ENCODE results near the gene TGFB3. TPM values are rescaled to one million over a fixed set of nuclear protein-coding genes. Genes with fewer than 3 reads are reported as not detected.

The TGFB3 gene
- total and polyA plus RNA-seq, 2 of the 13 experiments (the other 11 are each of a cell fraction or from before 2014, with no cell fraction given): 1.4 to 2.5 TPM

DNA sequence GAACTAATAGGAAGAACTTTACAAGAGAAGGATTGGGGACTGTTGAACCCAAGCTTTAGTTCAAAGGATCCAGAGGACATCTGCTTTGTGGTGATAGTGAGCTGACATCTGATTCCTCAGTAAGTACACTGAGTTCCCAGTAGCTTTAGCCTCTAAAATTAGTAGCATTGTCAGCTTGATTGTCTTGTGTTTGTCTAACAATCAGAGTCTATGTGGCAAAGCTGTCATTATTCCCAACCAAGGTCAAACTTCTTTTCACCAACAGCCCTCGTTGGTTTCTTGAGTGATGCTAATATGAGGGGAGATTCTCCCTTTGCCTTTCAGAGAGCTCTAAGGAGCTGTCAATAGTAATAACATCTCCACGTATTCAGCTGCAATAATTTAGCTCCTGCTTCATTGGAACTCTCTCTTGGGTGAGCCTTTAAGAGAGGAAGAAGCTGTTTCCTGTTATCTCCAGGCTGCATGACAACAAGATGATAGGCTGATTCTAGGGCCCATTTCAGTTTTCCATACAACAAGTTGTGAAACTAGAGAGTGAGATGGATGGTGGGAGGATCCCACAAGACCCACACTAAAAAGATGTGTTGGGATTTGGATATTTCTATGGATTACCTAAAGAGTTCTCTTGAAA is 46.7 kb downstream of the TGFB3 start:
- H3K27ac ChIP-seq (ENCODE audit: extremely low read length, insufficient read depth, low read length): no peak overlapping the region
- in situ Hi-C loops (cut with HindIII; ENCODE audit: extremely low pct_ligation_motif_present, low pct_unique_long_range_greater_than_20kb) (no loop called here), intact Hi-C loops (cut with micrococcal nuclease; ENCODE audit: unreplicated experiment) (no loop called here)
- ChIA-PET POLR2A (no interaction called here), CTCF (ENCODE audit: low intra/inter-chr PET ratio, low total read pairs) (no interaction called here)
- 97% methylated on average over 2 of the region's 2 CpGs for WGBS (ENCODE audit: low lambda C conversion rate)
- DNase-seq (ENCODE audit: low spot score): no peak
- H3K4me2 ChIP-seq (ENCODE audit: low read depth, low read length): no peak overlapping the region
- H4K20me1 ChIP-seq (ENCODE audit: insufficient read depth, low read length): no peaks in the 10 kb centered on the region
- no peaks in the 10 kb centered on the region for H3K9me3 ChIP-seq (ENCODE audit: low read length)
- TF ChIP-seq ZNF468 (CRISPR knock-in tag; IDR thresholded peaks at IDR 0.05) (no peak), PAXIP1 (CRISPR knock-in tag; conservative IDR thresholded peaks at IDR 0.05) (no peak), CBFB (CRISPR knock-in tag; IDR thresholded peaks at IDR 0.05) (no peak), ATF5 (CRISPR knock-in tag; IDR thresholded peaks at IDR 0.05; ENCODE audit: low read depth) (no peak), FOXJ3 (CRISPR knock-in tag; IDR thresholded peaks at IDR 0.05; ENCODE audit: borderline replicate concordance) (no peak), ZC3H4 (CRISPR knock-in tag; IDR thresholded peaks at IDR 0.05; ENCODE audit: borderline replicate concordance) (no peak), ZNF614 (CRISPR knock-in tag; IDR thresholded peaks at IDR 0.05; ENCODE audit: borderline replicate concordance) (no peak), RFX1 (IDR thresholded peaks at IDR 0.05) (no peak), ERF (CRISPR knock-in tag; IDR thresholded peaks at IDR 0.05) (no peak), DNMT1 (CRISPR knock-in tag; IDR thresholded peaks at IDR 0.05) (no peak), KAT8 (CRISPR knock-in tag; IDR thresholded peaks at IDR 0.05) (no peak)
- TF ChIP-seq, protein P1, sequence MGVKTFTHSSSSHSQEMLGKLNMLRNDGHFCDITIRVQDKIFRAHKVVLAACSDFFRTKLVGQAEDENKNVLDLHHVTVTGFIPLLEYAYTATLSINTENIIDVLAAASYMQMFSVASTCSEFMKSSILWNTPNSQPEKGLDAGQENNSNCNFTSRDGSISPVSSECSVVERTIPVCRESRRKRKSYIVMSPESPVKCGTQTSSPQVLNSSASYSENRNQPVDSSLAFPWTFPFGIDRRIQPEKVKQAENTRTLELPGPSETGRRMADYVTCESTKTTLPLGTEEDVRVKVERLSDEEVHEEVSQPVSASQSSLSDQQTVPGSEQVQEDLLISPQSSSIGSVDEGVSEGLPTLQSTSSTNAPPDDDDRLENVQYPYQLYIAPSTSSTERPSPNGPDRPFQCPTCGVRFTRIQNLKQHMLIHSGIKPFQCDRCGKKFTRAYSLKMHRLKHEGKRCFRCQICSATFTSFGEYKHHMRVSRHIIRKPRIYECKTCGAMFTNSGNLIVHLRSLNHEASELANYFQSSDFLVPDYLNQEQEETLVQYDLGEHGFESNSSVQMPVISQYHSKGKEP (CRISPR knock-in tag; IDR thresholded peaks at IDR 0.05): no peak
- H3K36me3 ChIP-seq (replicated peaks in 1 of 2; ENCODE audit: control insufficient read depth in 1 of 2, insufficient read depth in 2 of 2, low read length in 2 of 2): no peaks in the 10 kb centered on the region; a peak in 1 of 5 replicates
- H2AFZ ChIP-seq (ENCODE audit: low read length): no peak overlapping the region
- no TSS peak for BruUV-seq (replicated peaks)
- H3K4me1 ChIP-seq (ENCODE audit: insufficient read depth, low read length): no peaks in the 10 kb centered on the region
- no peak for FAIRE-seq
- no peak overlapping the region for H3K4me3 ChIP-seq (replicated peaks in 1 of 3; ENCODE audit: insufficient read depth in 1 of 3, low read depth in 2 of 3, low read length in 3 of 3)
- H3K79me2 ChIP-seq (ENCODE audit: insufficient read depth, low read length): no peaks in the 10 kb centered on the region
- no peak for ATAC-seq
- no peak overlapping the region for H3K9ac ChIP-seq (ENCODE audit: insufficient read depth, low read depth, low read length)
- no peaks in the 10 kb centered on the region for H3K27me3 ChIP-seq (ENCODE audit: control insufficient read depth in 1 of 2, insufficient read depth in 2 of 2, low read length in 2 of 2)
